ENCODE results near the gene GLI1. TPM values are rescaled to one million over a fixed set of nuclear protein-coding genes. Genes with fewer than 3 reads are reported as not detected.

Gene GLI1
- total RNA-seq, 5 donors from 2014 or later (not counting 1 experiment from before 2014, with no cell fraction given), result 0.53 to 1.6 (median 0.82) TPM

DNA sequence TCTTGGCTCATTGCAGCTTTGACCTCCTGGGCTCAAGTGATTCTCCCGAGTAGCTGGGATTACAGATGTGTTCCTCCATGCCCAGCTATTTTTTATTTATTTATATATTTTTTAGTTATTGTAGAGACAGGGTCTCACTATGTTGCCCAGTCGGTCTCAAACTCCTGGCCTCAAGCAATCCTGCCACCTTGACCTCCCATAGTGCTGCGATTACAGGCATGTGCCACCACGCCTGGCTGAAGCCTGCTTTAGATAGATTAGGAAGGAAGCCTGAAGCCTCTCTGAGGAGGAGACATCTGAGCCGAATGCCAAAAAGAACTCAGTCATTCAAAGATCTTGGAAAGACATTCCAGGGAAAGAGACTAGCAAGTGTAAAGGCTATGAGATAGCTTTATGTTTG is 14.8 kb upstream of the GLI1 start:
- Mint-ChIP-seq H3K27me3 (peaks cover 8 to 9% of the 10 kb centered on the region in 2 donors), H3K4me1 (no peaks in the 10 kb centered on the region), H3K4me3 (no peak overlapping the region), H3K27ac (no peak overlapping the region), H3K9me3 (peaks cover 0 to 11% (median 6%) of the 10 kb centered on the region in 3 donors), H3K36me3 (peaks cover 9% of the 10 kb centered on the region)
- Histone ChIP-seq H3K4me1 (ENCODE audit: control insufficient read depth in 1 of 2, extremely low read depth in 1 of 2, insufficient read depth in 2 of 2, low read length in 2 of 2) (no peaks in the 10 kb centered on the region), H3K9me3 (no peaks in the 10 kb centered on the region), H3K27me3 (replicated peaks in 1 of 2; ENCODE audit: control insufficient read depth in 2 of 2, extremely low read depth in 1 of 2, insufficient read depth in 2 of 2, low read length in 1 of 2) (peaks cover 0 to 6% of the 10 kb centered on the region in 2 experiments), H3K36me3 (ENCODE audit: control insufficient read depth in 2 of 2, extremely low read depth in 1 of 2, insufficient read depth in 1 of 2, low read length in 1 of 2) (no peaks in the 10 kb centered on the region), H3K27ac (ENCODE audit: low read length) (no peak overlapping the region), H3K4me3 (ENCODE audit: control insufficient read depth in 1 of 2, extremely low read depth in 1 of 2, low read length in 1 of 2) (no peak overlapping the region)
- WGBS (ENCODE audit: insufficient coverage), result 100% methylated on average over 1 of the region's 5 CpGs
- DNase-seq (no peak), ATAC-seq (replicated peaks in 1 of 4) (no peak)
- CTCF ChIA-PET, result interaction anchor here in 1 of 2 donors (1.5 kb wide), 1 partner anchor 14 kb away, joined by 4 read pairs; no protein-coding TSS in a partner anchor
- POLR2A ChIA-PET, result no interaction called here

DNA sequence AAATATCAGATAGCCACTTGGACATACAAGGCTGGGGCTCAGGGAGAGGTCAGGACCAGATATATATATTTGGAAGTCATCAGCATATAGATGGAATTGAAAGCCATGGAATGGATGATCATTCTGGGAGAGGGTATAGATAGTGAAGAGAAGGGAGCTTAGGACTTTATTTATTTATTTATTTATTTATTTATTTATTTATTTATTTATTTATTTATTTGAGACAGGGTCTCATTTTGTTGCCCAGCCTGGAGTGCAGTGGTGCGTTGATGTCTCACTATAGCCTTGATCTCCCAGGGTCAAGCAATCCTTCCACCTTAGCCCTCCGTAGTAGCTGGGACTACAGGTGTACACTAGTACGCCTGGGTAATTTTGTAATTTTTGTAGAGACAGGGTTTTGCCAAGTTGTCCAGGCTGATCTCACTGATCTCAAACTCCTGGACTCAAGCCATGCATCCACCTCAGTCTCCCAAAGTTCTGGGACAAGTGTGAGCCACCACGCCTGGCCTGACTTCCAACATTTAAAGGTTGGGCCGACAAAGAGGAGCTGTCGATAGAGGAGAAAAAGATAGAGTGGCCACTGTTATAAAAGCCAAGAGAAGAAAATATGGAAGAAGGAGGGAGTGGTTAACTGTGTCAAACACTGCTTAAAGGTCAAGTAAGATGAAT is 13.2 kb upstream of the GLI1 start:
- H3K4me3 ChIP-seq (ENCODE audit: control insufficient read depth in 1 of 2, extremely low read depth in 1 of 2, low read length in 1 of 2), result no peak overlapping the region
- H3K4me1 ChIP-seq (ENCODE audit: control insufficient read depth in 1 of 2, extremely low read depth in 1 of 2, insufficient read depth in 2 of 2, low read length in 2 of 2), result no peaks in the 10 kb centered on the region
- Mint-ChIP-seq H3K27me3 (peaks cover 4 to 5% of the 10 kb centered on the region in 2 donors), H3K36me3 (peaks cover 5% of the 10 kb centered on the region), H3K9me3 (peaks cover 0 to 7% (median 6%) of the 10 kb centered on the region in 3 donors), H3K27ac (no peak overlapping the region), H3K4me1 (no peaks in the 10 kb centered on the region), H3K4me3 (no peak overlapping the region)
- H3K27me3 ChIP-seq (replicated peaks in 1 of 2; ENCODE audit: control insufficient read depth in 2 of 2, extremely low read depth in 1 of 2, insufficient read depth in 2 of 2, low read length in 1 of 2), result peaks cover 0 to 4% of the 10 kb centered on the region in 2 experiments
- H3K9me3 ChIP-seq, result no peaks in the 10 kb centered on the region
- no peak for ATAC-seq (replicated peaks in 1 of 4)
- WGBS (ENCODE audit: insufficient coverage), result 93% methylated on average over 3 of the region's 6 CpGs
- DNase-seq, result no peak
- CTCF ChIA-PET, result interaction anchor here (0.7 to 1.5 kb wide), 2 partner anchors 12 to 15 kb away, joined by 4 read pairs; no protein-coding TSS in a partner anchor
- H3K27ac ChIP-seq (ENCODE audit: low read length), result no peak overlapping the region
- no peaks in the 10 kb centered on the region for H3K36me3 ChIP-seq (ENCODE audit: control insufficient read depth in 2 of 2, extremely low read depth in 1 of 2, insufficient read depth in 1 of 2, low read length in 1 of 2)
- POLR2A ChIA-PET, result interaction anchor here in 1 of 2 donors (0.5 to 0.6 kb wide), 3 partner anchors 9 to 211 kb away, joined by 3 to 9 read pairs (median 3); no protein-coding TSS in a partner anchor

DNA sequence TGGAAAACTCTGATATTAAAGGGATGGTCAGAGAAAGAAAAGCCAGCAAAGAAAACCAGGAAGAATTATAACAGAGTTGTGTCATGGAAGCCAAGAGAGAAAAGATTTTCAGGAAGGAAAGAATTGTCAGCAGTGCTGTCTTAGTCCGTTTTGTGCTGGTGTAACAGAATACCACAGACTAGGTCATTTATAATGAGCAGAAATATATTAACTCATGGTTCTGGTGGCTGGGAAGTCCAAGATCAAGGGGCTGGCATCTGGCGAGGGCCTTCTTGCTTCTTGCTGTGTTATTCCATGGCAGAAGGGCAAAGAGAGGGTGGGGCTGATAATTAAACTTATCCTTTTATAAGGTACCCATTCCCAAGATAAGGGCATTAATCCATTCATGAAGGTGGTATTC is 10.9 kb upstream of the GLI1 start:
- Histone ChIP-seq H3K4me3 (ENCODE audit: control insufficient read depth in 1 of 2, extremely low read depth in 1 of 2, low read length in 1 of 2) (no peak overlapping the region), H3K4me1 (ENCODE audit: control insufficient read depth in 1 of 2, extremely low read depth in 1 of 2, insufficient read depth in 2 of 2, low read length in 2 of 2) (no peaks in the 10 kb centered on the region), H3K36me3 (ENCODE audit: control insufficient read depth in 2 of 2, extremely low read depth in 1 of 2, insufficient read depth in 1 of 2, low read length in 1 of 2) (no peaks in the 10 kb centered on the region), H3K27ac (ENCODE audit: low read length) (no peak overlapping the region), H3K27me3 (replicated peaks in 1 of 2; ENCODE audit: control insufficient read depth in 2 of 2, extremely low read depth in 1 of 2, insufficient read depth in 2 of 2, low read length in 1 of 2) (peaks cover 0 to 18% of the 10 kb centered on the region in 2 experiments), H3K9me3 (no peaks in the 10 kb centered on the region)
- Mint-ChIP-seq H3K27me3 (no peaks in the 10 kb centered on the region), H3K4me1 (no peaks in the 10 kb centered on the region), H3K36me3 (no peaks in the 10 kb centered on the region), H3K27ac (no peak overlapping the region), H3K4me3 (no peak overlapping the region), H3K9me3 (no peaks in the 10 kb centered on the region)
- ATAC-seq (replicated peaks in 1 of 4), result no peak
- DNase-seq, result no peak
- WGBS (ENCODE audit: insufficient coverage), result no CpG with 5 or more reads among the region's 2 CpGs
- ChIA-PET POLR2A (interaction anchor here in 1 of 2 donors (0.7 kb wide), 1 partner anchor 8 kb away, joined by 7 read pairs; no protein-coding TSS in a partner anchor), CTCF (interaction anchor here in 1 of 2 donors (0.6 kb wide), 1 partner anchor 27 kb away, joined by 8 read pairs; no protein-coding TSS in a partner anchor)

DNA sequence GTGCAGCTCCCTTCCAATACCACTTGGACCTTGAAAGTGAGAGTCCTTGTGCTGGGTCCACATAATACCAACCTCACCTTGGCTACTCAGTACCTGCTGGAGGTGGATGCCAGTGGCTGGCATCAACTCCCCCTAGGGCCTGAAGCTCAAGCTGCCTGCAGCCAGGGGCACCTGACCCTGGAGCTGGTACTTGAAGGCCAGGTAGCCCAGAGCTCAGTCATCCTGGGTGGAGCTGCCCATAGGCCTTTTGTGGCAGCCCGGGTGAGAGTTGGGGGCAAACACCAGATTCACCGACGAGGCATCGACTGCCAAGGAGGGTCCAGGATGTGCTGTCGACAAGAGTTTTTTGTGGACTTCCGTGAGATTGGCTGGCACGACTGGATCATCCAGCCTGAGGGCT is 10.2 kb upstream of the GLI1 start:
- H3K27ac ChIP-seq (ENCODE audit: low read length), result no peak overlapping the region
- 97% methylated on average over 7 of the region's 7 CpGs for WGBS (ENCODE audit: insufficient coverage)
- ChIA-PET CTCF (interaction anchor here in 1 of 2 donors (1.9 kb wide), 1 partner anchor 10 kb away, joined by 8 read pairs; the partner anchor contains the start of gene GLI1), POLR2A (interaction anchor here in 1 of 2 donors (0.6 kb wide), 1 partner anchor 22 kb away, joined by 3 read pairs; no protein-coding TSS in a partner anchor)
- no peak overlapping the region for H3K4me3 Mint-ChIP-seq
- H3K27me3 Mint-ChIP-seq, result no peaks in the 10 kb centered on the region
- no peaks in the 10 kb centered on the region for H3K36me3 ChIP-seq (ENCODE audit: control insufficient read depth in 2 of 2, extremely low read depth in 1 of 2, insufficient read depth in 1 of 2, low read length in 1 of 2)
- no peak for ATAC-seq (replicated peaks in 1 of 4)
- H3K4me1 Mint-ChIP-seq, result no peaks in the 10 kb centered on the region
- peaks cover 0 to 18% of the 10 kb centered on the region in 2 experiments for H3K27me3 ChIP-seq (replicated peaks in 1 of 2; ENCODE audit: control insufficient read depth in 2 of 2, extremely low read depth in 1 of 2, insufficient read depth in 2 of 2, low read length in 1 of 2)
- H3K36me3 Mint-ChIP-seq, result no peaks in the 10 kb centered on the region
- H3K9me3 Mint-ChIP-seq, result no peaks in the 10 kb centered on the region
- H3K9me3 ChIP-seq, result no peaks in the 10 kb centered on the region
- H3K27ac Mint-ChIP-seq, result no peak overlapping the region
- H3K4me1 ChIP-seq (ENCODE audit: control insufficient read depth in 1 of 2, extremely low read depth in 1 of 2, insufficient read depth in 2 of 2, low read length in 2 of 2), result no peaks in the 10 kb centered on the region
- no peak for DNase-seq
- H3K4me3 ChIP-seq (ENCODE audit: control insufficient read depth in 1 of 2, extremely low read depth in 1 of 2, low read length in 1 of 2), result no peak overlapping the region

DNA sequence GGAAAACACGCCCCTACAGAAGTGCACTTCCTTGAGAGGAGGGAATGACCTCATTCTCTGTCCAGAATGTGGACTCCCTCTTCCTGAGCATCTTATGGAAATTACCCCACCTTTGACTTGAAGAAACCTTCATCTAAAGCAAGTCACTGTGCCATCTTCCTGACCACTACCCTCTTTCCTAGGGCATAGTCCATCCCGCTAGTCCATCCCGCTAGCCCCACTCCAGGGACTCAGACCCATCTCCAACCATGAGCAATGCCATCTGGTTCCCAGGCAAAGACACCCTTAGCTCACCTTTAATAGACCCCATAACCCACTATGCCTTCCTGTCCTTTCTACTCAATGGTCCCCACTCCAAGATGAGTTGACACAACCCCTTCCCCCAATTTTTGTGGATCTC is 9.5 kb upstream of the GLI1 start:
- no peak overlapping the region for H3K27ac ChIP-seq (ENCODE audit: low read length)
- no peaks in the 10 kb centered on the region for H3K27me3 Mint-ChIP-seq
- no peak for DNase-seq
- no peaks in the 10 kb centered on the region for H3K4me1 Mint-ChIP-seq
- ATAC-seq (replicated peaks in 1 of 4), result no peak
- ChIA-PET POLR2A (no interaction called here), CTCF (interaction anchor here (0.6 to 1.9 kb wide), 3 partner anchors 9 to 483 kb away, joined by 3 to 8 read pairs (median 5); partner anchors contain the start of gene GLI1 (in 1 of the 2))
- H3K4me3 ChIP-seq (ENCODE audit: control insufficient read depth in 1 of 2, extremely low read depth in 1 of 2, low read length in 1 of 2), result no peak overlapping the region
- no peaks in the 10 kb centered on the region for H3K36me3 ChIP-seq (ENCODE audit: control insufficient read depth in 2 of 2, extremely low read depth in 1 of 2, insufficient read depth in 1 of 2, low read length in 1 of 2)
- no peak overlapping the region for H3K27ac Mint-ChIP-seq
- H3K4me1 ChIP-seq (ENCODE audit: control insufficient read depth in 1 of 2, extremely low read depth in 1 of 2, insufficient read depth in 2 of 2, low read length in 2 of 2), result no peaks in the 10 kb centered on the region
- no peaks in the 10 kb centered on the region for H3K9me3 Mint-ChIP-seq
- no peaks in the 10 kb centered on the region for H3K36me3 Mint-ChIP-seq
- WGBS (ENCODE audit: insufficient coverage), result 97% methylated on average over 2 of the region's 3 CpGs
- H3K4me3 Mint-ChIP-seq, result no peak overlapping the region
- H3K9me3 ChIP-seq, result no peaks in the 10 kb centered on the region
- peaks cover 0 to 24% of the 10 kb centered on the region in 2 experiments for H3K27me3 ChIP-seq (replicated peaks in 1 of 2; ENCODE audit: control insufficient read depth in 2 of 2, extremely low read depth in 1 of 2, insufficient read depth in 2 of 2, low read length in 1 of 2)

DNA sequence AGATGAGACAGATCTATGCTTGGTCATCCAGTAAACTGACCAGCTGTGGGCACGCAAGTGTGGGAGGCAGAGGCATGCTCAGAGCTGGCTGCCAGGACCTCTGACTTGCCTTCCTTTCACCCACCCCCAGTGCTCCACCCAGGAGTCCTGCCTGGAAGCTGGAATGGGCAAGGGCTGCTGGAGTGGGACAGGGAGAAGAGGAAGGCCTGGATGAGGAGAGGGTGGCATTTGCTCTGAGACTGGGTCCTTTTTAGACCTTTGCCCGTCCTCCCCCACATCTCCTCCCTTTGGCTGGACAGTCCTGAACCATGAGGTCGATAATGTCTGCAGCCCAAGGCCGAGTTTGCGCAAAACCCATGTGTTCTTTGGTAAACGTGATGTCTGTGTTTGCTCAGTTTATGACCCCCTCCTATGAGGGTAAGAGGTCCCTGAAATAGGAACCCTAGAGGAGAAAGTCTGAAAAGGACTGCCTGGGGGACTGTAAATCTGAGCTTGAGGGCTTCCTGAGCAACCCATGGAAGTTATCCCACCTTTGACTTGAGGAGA is 8.3 kb upstream of the GLI1 start:
- peaks cover 0 to 1% of the 10 kb centered on the region in 2 donors for H3K27me3 Mint-ChIP-seq
- H3K27ac Mint-ChIP-seq, result no peak overlapping the region
- peaks cover 0 to 8% of the 10 kb centered on the region in 2 experiments for H3K4me1 ChIP-seq (ENCODE audit: control insufficient read depth in 1 of 2, extremely low read depth in 1 of 2, insufficient read depth in 2 of 2, low read length in 2 of 2)
- WGBS (ENCODE audit: insufficient coverage), result 85% methylated on average over 4 of the region's 6 CpGs
- POLR2A ChIA-PET, result no interaction called here
- CTCF ChIA-PET, result interaction anchor here (0.6 to 2.1 kb wide), 5 partner anchors 8 to 143 kb away, joined by 3 to 10 read pairs (median 5); partner anchors contain the start of gene GLI1 (in 1 of the 2)
- no peaks in the 10 kb centered on the region for H3K36me3 Mint-ChIP-seq
- H3K36me3 ChIP-seq (ENCODE audit: control insufficient read depth in 2 of 2, extremely low read depth in 1 of 2, insufficient read depth in 1 of 2, low read length in 1 of 2), result no peaks in the 10 kb centered on the region
- H3K4me1 Mint-ChIP-seq, result peaks cover 7 to 10% (median 8%) of the 10 kb centered on the region in 3 donors
- H3K4me3 ChIP-seq (ENCODE audit: control insufficient read depth in 1 of 2, extremely low read depth in 1 of 2, low read length in 1 of 2), result no peak overlapping the region
- DNase-seq, result no peak
- no peak overlapping the region for H3K4me3 Mint-ChIP-seq
- H3K9me3 Mint-ChIP-seq, result no peaks in the 10 kb centered on the region
- H3K27ac ChIP-seq (ENCODE audit: low read length), result no peak overlapping the region
- H3K9me3 ChIP-seq, result no peaks in the 10 kb centered on the region
- ATAC-seq (replicated peaks in 1 of 4), result no peak
- peaks cover 0 to 31% of the 10 kb centered on the region in 2 experiments for H3K27me3 ChIP-seq (replicated peaks in 1 of 2; ENCODE audit: control insufficient read depth in 2 of 2, extremely low read depth in 1 of 2, insufficient read depth in 2 of 2, low read length in 1 of 2)
